Neutrophil (primary cell): ENCODE results near the gene ARL3.

Experiments
- H3K27ac ChIP-seq: fragments of 200-600 bp; sonication (generic); 2 replicates; pipeline ENCODE4 v1.5.1; 2016; ENCODE audit warnings: mild to moderate bottlenecking, moderate library complexity
- H3K27me3 ChIP-seq: fragments of 200-600 bp; sonication (generic); 2 replicates; pipeline ENCODE4 v1.6.0; 2016; ENCODE audit warnings: mild to moderate bottlenecking
- H3K36me3 ChIP-seq: fragments of 200-600 bp; sonication (generic); 2 replicates; pipeline ENCODE4 v1.5.1; 2017
- H3K4me1 ChIP-seq, 2 experiments: fragments of 200-600 bp in 1 of 2; sonication (generic) in 1 of 2; 1 replicate in 1 of 2; 2 replicates in 1 of 2; pipeline versions ENCODE4 v1.5.1 to v1.6.1; 2013 to 2016; ENCODE audit warnings: low read depth in 1 of 2, low read length in 1 of 2, mild to moderate bottlenecking in 1 of 2, moderate library complexity in 1 of 2; ENCODE audit not compliant: control insufficient read depth in 1 of 2, insufficient read depth in 1 of 2
- H3K4me3 ChIP-seq, 2 experiments: fragments of 200-600 bp in 1 of 2; sonication (generic) in 1 of 2; 1 replicate in 1 of 2; 2 replicates in 1 of 2; pipeline ENCODE4 v1.5.1; 2013 to 2016; ENCODE audit warnings: low read depth in 1 of 2, low read length in 1 of 2, mild to moderate bottlenecking in 1 of 2, moderate library complexity in 1 of 2
- H3K9me3 ChIP-seq: fragments of 200-600 bp; sonication (generic); 2 replicates; pipeline ENCODE4 v1.5.1; 2016
- TF ChIP-seq, protein P1 (sequence below): fragments of 200-600 bp; sonication (generic); IDR thresholded peaks from 2 replicates; pipeline ENCODE4 v1.5.1; 2016; ENCODE audit warnings: antibody characterized with exemption

The ARL3 gene

DNA sequence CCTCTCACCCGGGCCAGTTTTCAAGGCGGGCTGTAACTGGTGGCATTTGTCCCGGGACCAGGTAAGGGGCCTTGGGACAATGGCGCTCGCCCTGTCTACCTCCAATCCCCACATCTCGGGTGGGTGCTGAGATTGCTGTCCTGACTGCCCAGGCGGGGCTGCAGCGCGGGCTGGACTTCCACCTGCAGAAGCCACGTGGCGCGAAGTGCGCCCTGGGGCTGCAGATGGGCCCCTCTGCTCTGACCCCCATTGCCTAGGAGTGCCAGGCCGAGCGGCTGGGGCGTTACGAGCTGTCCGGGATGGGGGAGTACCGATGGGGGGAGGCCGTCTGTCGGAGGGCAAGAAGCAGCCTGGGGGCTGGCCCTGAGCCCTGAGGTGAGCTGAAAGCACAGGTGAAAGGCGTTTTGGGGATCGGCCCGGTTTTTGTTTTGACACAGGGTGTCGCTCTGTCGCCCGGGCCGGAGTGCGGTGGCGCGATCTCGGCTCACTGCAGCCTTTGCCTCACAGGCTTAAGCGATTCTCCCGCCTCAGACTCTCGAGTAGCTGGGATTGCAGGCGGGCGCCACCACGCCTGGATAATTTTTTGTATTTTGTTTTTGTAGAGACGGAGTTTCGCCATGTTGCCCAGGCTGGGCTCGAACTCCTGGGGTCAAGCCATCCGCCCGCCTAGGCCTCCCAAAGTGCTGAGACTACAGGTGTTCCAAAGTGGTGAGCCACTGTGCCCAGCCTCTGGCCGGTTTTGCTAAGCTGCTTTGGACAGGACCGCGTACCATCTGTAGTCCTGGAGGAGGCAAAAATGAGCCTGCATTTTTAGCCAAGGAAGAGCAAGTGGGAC lies 641 bp upstream of the ARL3 start, which contains the start of gene SFXN2:
SFXN2 (plus strand) TSS at position 16 of the 835 bp plus-strand sequence. CDS start 12,001 bp downstream, outside the sequence.
- H3K4me1 ChIP-seq = peaks cover 19 to 20% of the 10 kb centered on the region in 2 experiments

DNA sequence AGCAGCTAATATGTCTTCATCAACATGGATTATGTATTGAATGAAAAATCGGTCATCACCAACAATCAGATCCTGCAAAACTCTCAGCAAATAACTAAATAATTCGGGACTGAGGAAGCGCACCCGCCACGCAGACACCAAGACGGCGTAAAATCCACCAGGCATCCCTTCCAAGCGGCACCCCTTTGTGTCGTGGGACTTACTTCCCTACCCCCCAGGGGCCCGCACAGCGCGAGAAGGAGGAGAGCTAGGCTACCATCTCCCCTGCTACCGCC lies 721 bp downstream of the ARL3 start:
- no peaks in the 10 kb centered on the region for H3K9me3 ChIP-seq
- peak overlapping the region; percentile 90 to 98 for H3K4me3 ChIP-seq
- H3K27ac ChIP-seq = peak overlapping the region; percentile 77
- H3K27me3 ChIP-seq = no peaks in the 10 kb centered on the region
- TF ChIP-seq, protein P1, sequence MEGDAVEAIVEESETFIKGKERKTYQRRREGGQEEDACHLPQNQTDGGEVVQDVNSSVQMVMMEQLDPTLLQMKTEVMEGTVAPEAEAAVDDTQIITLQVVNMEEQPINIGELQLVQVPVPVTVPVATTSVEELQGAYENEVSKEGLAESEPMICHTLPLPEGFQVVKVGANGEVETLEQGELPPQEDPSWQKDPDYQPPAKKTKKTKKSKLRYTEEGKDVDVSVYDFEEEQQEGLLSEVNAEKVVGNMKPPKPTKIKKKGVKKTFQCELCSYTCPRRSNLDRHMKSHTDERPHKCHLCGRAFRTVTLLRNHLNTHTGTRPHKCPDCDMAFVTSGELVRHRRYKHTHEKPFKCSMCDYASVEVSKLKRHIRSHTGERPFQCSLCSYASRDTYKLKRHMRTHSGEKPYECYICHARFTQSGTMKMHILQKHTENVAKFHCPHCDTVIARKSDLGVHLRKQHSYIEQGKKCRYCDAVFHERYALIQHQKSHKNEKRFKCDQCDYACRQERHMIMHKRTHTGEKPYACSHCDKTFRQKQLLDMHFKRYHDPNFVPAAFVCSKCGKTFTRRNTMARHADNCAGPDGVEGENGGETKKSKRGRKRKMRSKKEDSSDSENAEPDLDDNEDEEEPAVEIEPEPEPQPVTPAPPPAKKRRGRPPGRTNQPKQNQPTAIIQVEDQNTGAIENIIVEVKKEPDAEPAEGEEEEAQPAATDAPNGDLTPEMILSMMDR = peak; percentile 62
- H3K4me1 ChIP-seq = peaks cover 19 to 20% of the 10 kb centered on the region in 2 experiments
- no peaks in the 10 kb centered on the region for H3K36me3 ChIP-seq

More for the DNA sequence above, 641 bp upstream of the ARL3 start, which contains the start of gene SFXN2:
- no peaks in the 10 kb centered on the region for H3K9me3 ChIP-seq
- no peaks in the 10 kb centered on the region for H3K27me3 ChIP-seq
- H3K27ac ChIP-seq = peak within 1 kb of the TSS; percentile 77
- H3K4me3 ChIP-seq = peak within 1 kb of the TSS; percentile 90 to 98
- no peaks in the 10 kb centered on the region for H3K36me3 ChIP-seq
- TF ChIP-seq, protein P1 = no peak

DNA sequence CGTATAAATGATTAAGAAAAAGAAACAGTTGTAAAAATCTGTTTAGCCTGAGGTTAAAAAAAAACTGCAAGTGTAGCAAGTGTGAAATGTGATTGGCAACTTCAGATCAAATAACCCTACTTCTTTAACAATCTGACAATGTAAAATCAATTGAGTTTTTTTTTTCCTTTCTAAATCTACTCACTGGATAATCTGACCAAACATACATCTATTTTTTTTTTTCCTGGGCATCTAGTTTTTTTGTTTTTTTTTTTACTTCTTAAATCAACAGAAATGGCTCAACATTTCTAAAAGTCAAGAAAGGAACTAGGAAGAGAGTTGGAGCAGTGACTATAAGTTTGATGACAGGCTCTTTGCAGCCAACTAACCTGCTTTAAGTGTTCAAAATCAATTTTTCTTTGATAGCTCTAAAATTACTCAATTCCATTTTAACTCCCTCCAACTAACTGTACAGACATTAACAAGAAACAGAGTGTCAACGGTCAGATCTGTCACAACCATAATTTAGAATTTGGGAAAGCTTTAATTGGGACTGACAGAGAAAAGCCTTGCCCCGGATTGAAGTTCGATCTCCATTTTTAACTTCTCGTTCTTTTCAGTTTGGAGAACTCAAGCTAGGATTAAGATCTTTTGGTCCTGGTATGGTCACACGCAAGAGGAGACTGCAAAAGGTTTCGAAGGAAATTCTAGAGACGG lies 1.2 kb downstream of the ARL3 start:
- Histone ChIP-seq H3K27ac (peak overlapping the region; percentile 77), H3K4me1 (peaks cover 19 to 20% of the 10 kb centered on the region in 2 experiments), H3K27me3 (no peaks in the 10 kb centered on the region), H3K9me3 (no peaks in the 10 kb centered on the region), H3K36me3 (no peaks in the 10 kb centered on the region), H3K4me3 (peak overlapping the region; percentile 90 to 98)
- TF ChIP-seq, protein P1 = no peak

DNA sequence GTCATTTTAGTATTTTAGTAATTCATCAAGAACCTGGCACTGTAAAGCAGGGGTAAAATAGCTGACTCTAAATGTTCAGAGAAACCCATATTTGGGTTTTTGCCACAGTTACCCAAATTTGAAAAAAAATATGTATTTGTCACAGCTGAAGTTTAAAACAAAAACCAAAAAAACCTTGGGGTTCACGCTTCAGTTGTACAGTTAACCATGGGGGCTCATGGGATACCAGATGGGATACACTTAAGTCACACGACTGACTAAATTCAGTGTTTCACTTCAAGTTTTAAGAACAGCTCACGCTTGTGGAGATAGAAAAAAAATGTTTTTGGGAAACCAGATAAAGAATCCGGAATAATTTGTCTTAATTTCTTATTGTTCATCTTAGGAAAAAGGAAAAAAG lies 2.1 kb downstream of the ARL3 start:
- H3K27ac ChIP-seq = no peak overlapping the region
- H3K36me3 ChIP-seq = no peaks in the 10 kb centered on the region
- no peaks in the 10 kb centered on the region for H3K9me3 ChIP-seq
- no peak overlapping the region for H3K4me3 ChIP-seq
- H3K27me3 ChIP-seq = no peaks in the 10 kb centered on the region
- H3K4me1 ChIP-seq = peaks cover 19 to 20% of the 10 kb centered on the region in 2 experiments
- TF ChIP-seq, protein P1 = no peak

DNA sequence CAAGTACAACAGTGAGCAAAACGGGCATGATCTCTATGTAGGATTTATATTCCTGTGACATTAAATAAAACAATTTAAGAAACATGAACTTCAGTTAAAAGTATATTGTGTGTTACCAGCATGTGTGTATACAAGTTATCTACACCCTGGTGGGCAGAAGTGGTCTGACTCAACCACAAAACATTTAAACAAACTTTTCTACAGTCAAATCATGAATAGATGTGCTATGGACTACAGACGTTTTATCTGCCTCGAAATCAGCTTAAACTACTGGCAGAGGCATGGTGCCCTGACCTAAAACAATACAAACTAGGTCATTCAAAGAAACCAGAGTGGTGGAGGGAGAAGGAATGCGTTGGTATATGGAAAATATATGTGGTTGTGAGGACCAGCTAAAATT lies 3.6 kb downstream of the ARL3 start:
- Histone ChIP-seq H3K27me3 (no peaks in the 10 kb centered on the region), H3K4me1 (peaks cover 19 to 20% of the 10 kb centered on the region in 2 experiments), H3K27ac (no peak overlapping the region), H3K4me3 (no peak overlapping the region), H3K9me3 (no peaks in the 10 kb centered on the region), H3K36me3 (no peaks in the 10 kb centered on the region)
- TF ChIP-seq, protein P1 = no peak
